HG02885 (cell line): Measurements from ENCODE around the gene MEF2A.
"Not testable (repeated sequence)": the region's sequence is repeated elsewhere in the genome, so short reads cannot be mapped to it uniquely, and the experiment has no call there.

Experiments used
- ATAC-seq: cut with Tn5 transposase; IDR thresholded peaks from one replicate; pipeline ENCODE4 v1.9.1; 2021; ENCODE audit warnings: mild to moderate bottlenecking; ENCODE audit not compliant: unreplicated experiment, poor library complexity

MEF2A gene

GRCh38 chr15:99634576-99634975 lies 68.8 kb downstream of the MEF2A start:
- ATAC-seq = no peak

DNA sequence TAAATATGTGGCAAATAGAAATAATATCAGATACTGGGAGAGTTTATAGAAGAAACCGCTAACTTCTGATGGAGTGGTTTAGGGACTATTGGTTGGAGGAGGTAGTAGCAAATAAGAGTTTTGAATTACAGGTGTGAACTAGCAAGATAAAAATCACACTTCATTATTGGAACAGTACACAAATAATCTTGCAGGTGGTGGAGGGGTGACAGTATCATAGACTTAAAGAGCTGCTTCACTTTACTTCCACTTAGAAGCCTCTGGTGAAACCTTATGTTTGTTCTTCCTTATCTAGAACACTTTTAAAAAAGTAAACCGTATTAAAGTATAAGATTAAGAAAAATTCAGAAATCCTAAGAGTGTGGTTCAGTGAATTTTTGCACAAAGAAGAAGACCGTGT lies 69.4 kb downstream of the MEF2A start:
- ATAC-seq = no peak

DNA sequence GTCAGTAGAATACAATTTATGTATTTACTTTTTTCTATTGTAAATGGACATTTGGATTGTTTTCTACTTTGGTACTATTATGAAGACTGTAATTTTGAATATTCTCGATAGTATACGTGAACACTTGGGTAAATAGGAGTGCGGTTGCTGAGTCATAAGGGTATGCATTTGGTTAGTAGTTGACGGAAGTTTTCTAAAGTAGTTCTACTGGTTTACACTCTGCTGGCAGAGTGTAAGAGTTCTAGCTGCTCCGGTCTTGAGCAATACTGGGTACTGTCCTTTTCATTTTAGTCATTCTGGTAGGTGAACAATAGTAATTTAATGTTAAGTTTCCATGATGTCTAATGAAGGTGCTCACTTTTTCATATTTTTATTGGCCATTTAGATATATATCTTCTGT lies 70.0 kb downstream of the MEF2A start:
- ATAC-seq = peak; percentile 77

GRCh38 chr15:99644913-99645542 lies 79.2 kb downstream of the MEF2A start:
- ATAC-seq = no peak

GRCh38 chr15:99645543-99645935 lies 79.8 kb downstream of the MEF2A start:
- no peak for ATAC-seq

GRCh38 chr15:99645951-99646350 lies 80.2 kb downstream of the MEF2A start:
- ATAC-seq = no peak

GRCh38 chr15:99651023-99651807 lies 85.4 kb downstream of the MEF2A start:
- no peak for ATAC-seq

DNA sequence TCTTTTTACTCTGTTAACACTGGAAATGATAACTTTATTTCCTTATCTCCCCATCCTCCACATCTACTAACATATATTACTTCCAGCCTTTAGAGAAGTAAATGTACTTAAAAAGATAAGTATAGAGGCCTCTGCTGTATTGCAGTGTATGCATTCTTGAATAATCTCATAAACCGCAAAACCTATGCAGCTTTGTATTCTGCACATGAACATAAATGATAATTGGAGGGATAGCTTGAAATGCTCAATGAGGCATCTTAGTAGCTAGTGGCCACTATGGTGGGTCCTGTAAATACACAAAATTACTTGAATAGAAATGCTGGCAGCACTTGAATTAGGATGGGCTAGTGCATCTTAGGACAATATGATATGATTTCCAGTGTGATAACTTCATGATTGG lies 90.4 kb downstream of the MEF2A start:
- ATAC-seq = no peak

GRCh38 chr15:99657996-99658395 lies 92.2 kb downstream of the MEF2A start:
- no peak for ATAC-seq

- no peak for ATAC-seq
Observed at GRCh38 chr15:99662903-99663302, 97.1 kb downstream of the MEF2A start.

DNA sequence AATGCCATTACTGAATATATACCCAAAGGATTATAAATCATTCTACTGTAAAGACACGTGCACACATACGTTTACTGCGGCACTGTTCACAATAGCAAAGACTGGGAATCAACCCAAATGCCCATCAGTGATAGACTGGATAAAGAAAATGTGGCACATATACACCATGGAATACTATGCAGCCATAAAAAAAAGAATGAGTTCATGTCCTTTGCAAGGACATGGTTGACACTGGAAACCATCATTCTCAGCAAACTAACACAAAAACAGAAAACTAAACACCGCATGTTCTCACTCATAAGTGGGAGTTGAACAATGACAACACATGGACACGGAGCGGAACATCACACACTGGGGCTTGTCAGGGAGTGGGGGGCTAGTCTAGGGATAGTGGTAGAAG lies 100.3 kb downstream of the MEF2A start:
- ATAC-seq = not testable (repeated sequence)

DNA sequence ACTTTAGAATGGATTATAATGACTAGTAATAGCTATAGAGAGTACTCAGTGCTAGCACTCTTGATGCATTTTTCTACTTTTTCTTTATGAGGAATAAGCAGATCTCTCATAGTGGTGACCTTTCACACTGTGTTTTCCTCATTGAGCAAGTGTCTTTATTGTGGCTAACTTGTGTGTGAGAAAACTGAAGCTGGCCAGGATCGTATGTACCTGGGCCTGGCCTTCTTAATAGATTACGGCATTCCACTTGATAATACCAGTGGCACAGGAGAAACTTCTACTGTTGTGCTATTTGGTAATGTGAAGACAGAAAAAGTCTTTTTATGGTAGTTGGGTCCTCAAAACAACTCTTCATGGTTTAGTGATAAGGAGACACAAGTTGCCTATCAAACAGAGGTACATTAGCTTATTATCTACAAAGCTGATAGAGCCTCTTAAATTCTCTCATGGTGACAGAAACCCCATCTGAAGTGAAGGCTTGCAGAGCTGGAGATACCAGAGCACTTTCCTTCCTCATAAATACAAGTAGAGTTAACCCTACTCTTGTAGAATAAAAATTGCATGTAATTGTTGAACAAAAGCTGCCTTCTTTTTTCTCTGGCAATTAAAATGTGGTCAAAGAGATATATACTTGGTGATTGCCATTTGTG lies 102.9 kb downstream of the MEF2A start:
- ATAC-seq = no peak

DNA sequence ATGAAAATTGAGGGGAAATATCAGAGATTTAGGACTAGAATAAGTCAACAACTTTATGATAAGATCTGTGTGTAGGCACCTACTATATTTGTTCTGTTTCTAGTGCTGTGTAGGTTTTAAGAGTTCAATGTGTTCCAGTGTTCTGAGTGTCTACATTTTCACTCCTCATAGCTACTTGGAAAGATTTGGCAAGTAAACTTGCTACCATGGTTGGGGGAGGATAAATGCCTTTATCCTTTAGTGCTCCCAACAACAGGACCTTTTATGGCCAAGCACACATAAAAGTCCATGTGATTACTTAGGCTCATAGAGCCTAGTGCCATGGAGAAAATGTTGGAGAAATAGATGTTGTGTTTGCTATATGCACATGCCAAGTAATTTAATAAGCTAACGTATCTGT lies 103.5 kb downstream of the MEF2A start:
- ATAC-seq = no peak

- ATAC-seq = no peak
Observed at GRCh38 chr15:99671926-99672635, 106.3 kb downstream of the MEF2A start.

DNA sequence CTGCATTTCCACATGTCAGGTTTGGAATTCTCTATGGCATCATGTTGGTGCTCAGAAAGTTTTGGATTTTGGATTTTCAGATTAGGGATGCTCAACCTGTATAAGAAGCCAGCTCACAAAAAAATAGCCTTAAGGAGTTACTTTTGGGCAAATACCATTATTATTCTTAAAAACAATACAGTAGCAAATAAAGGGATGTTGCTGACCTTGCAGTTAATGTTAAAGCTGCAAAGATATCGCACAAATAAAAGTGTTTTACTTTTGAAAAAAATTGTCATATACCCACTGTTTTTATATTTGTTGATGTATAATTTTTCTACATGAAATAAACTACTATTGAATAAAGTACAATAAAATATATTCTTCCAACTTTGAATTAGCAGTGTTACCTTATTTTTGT lies 107.3 kb downstream of the MEF2A start:
- ATAC-seq = no peak

- no peak for ATAC-seq
Observed at GRCh38 chr15:99674279-99674678, 108.5 kb downstream of the MEF2A start.

- peak; percentile 69 for ATAC-seq
Observed at GRCh38 chr15:99677540-99678134, 111.9 kb downstream of the MEF2A start.

DNA sequence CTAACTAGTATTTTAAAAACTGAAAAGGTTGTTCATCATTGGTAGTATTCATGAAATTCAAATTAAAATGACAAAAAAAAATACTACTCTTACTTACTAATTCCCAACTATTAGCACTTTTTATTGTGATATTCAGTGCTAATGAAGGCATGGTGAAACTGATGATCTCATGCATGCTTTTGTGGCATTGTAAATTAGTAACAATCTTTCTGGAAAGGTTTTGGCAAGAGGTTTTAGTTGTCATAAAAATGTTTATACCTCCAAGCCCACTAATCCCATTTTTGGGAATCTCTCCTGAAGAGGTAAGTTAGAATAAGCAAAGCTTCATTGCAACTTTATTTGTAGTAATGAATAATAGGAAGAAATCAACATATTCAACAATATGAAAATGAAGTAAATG lies 114.5 kb downstream of the MEF2A start:
- no peak for ATAC-seq

DNA sequence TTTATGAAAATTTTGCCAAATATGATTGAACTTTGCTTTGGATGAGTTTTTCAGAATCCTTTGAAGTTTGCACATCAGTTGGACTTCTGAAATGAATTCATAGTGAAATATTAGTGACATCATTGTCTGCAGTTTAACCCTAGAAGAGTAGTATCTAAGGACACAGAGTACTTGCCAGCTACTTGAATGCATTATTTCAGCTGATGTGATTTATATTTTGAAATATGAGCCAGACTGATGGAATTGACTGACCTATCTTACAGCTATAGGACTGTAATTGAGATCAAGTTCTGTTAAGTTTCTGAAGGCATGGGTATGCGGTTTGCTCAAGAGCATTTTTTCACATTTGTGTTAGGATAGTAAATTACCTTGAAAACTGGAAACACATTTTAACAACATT lies 116.2 kb downstream of the MEF2A start:
- ATAC-seq = no peak

- ATAC-seq = no peak
Observed at GRCh38 chr15:99682455-99682854, 116.7 kb downstream of the MEF2A start.
